Left ventricle myocardium superior (tissue), 1 donor: ENCODE data around the gene MEI4. TPM values are rescaled to one million over a fixed set of nuclear protein-coding genes. Genes with fewer than 3 reads are reported as not detected.
"Not testable (repeated sequence)": the region's sequence is repeated elsewhere in the genome, so short reads cannot be mapped to it uniquely, and the experiment has no call there.

Source experiments
- ATAC-seq: fragments of 200-7000 bp; cut with Tn5 transposase; one replicate; pipeline ENCODE4 v1.9.1; 2020; ENCODE audit warnings: mild to moderate bottlenecking, moderate library complexity
- DNase-seq: peaks from one replicate; pipeline ENCODE4 v3.0.0-alpha.2; 2020
- intact Hi-C: fragments of 100-400 bp; cut with micrococcal nuclease; formaldehyde crosslinking; loops from one replicate; pipeline ENCODE4 v1.11.0; 2022
- total RNA-seq: library from RNA; stranded (reverse); fragmentation: NEBNext Ultra II Directional; extraction: Animal tissue kit (Norgen Biotek cat#: 25700); gene quantifications from one replicate; pipeline ENCODE4 v1.2.1, GENCODE V29; 2021
- donor health status: DM: no; HTN: yes; CAD: no; lungs with severe emphysema.

MEI4 gene
- total RNA-seq, 1 donor from 2014 or later = 0.32 TPM

- ATAC-seq = no peak
- intact Hi-C loops = no loop called here
- DNase-seq = no peak
Observed at GRCh38 chr6:77669913-77670312, 17.1 kb downstream of the MEI4 start.

GRCh38 chr6:77674211-77674610, 21.4 kb downstream of the MEI4 start:
- ATAC-seq (no peak), DNase-seq (no peak)
- intact Hi-C loops = no loop called here

- intact Hi-C loops = no loop called here
- ATAC-seq (no peak), DNase-seq (no peak)
Observed at GRCh38 chr6:77678048-77678447, 25.2 kb downstream of the MEI4 start.

GRCh38 chr6:77683515-77683914, 30.7 kb downstream of the MEI4 start:
- ATAC-seq (no peak), DNase-seq (no peak)
- intact Hi-C loops = no loop called here

GRCh38 chr6:77686931-77687330, 34.1 kb downstream of the MEI4 start:
- intact Hi-C loops = no loop called here
- DNase-seq (no peak), ATAC-seq (no peak)

- ATAC-seq (no peak), DNase-seq (no peak)
- intact Hi-C loops = no loop called here
Observed at GRCh38 chr6:77688649-77689048, 35.8 kb downstream of the MEI4 start.

GRCh38 chr6:77700095-77700494, 47.3 kb downstream of the MEI4 start:
- ATAC-seq, intact Hi-C loops, DNase-seq: not testable (repeated sequence)

GRCh38 chr6:77707603-77708002, 54.8 kb downstream of the MEI4 start:
- ATAC-seq (no peak), DNase-seq (no peak)
- intact Hi-C loops = no loop called here

GRCh38 chr6:77715588-77715987, 62.7 kb downstream of the MEI4 start:
- ATAC-seq = no peak
- intact Hi-C loops = no loop called here
- no peak for DNase-seq

- DNase-seq = no peak
- ATAC-seq = no peak
- intact Hi-C loops = no loop called here
Observed at GRCh38 chr6:77716311-77716710, 63.5 kb downstream of the MEI4 start.

GRCh38 chr6:77736010-77736409, 83.2 kb downstream of the MEI4 start:
- intact Hi-C loops, ATAC-seq, DNase-seq: not testable (repeated sequence)

- intact Hi-C loops = no loop called here
- ATAC-seq = no peak
- no peak for DNase-seq
Observed at GRCh38 chr6:77740380-77740779, 87.5 kb downstream of the MEI4 start.

GRCh38 chr6:77752156-77752555, 99.3 kb downstream of the MEI4 start:
- DNase-seq, intact Hi-C loops, ATAC-seq: not testable (repeated sequence)

- intact Hi-C loops = no loop called here
- DNase-seq (no peak), ATAC-seq (no peak)
Observed at GRCh38 chr6:77762386-77762785, 109.5 kb downstream of the MEI4 start.

GRCh38 chr6:77763124-77763523, 110.3 kb downstream of the MEI4 start:
- intact Hi-C loops = no loop called here
- no peak for ATAC-seq
- no peak for DNase-seq

- DNase-seq (no peak), ATAC-seq (no peak)
- intact Hi-C loops = no loop called here
Observed at GRCh38 chr6:77764364-77764763, 111.5 kb downstream of the MEI4 start.

GRCh38 chr6:77773157-77773822, 120.5 kb downstream of the MEI4 start:
- ATAC-seq = no peak
- intact Hi-C loops = no loop called here
- DNase-seq = no peak

GRCh38 chr6:77774457-77774856, 121.6 kb downstream of the MEI4 start:
- no peak for DNase-seq
- ATAC-seq = no peak
- intact Hi-C loops = no loop called here

GRCh38 chr6:77776441-77776840, 123.6 kb downstream of the MEI4 start:
- ATAC-seq (no peak), DNase-seq (no peak)
- intact Hi-C loops = no loop called here

GRCh38 chr6:77778527-77778926, 125.7 kb downstream of the MEI4 start:
- ATAC-seq (no peak), DNase-seq (no peak)
- intact Hi-C loops = no loop called here

GRCh38 chr6:77786935-77787629, 134.2 kb downstream of the MEI4 start:
- intact Hi-C loops = no loop called here
- no peak for DNase-seq
- ATAC-seq = no peak
